HG02852 (cell line): ENCODE measurements around the gene CDH4.

ENCODE experiments used
- ATAC-seq: cut with Tn5 transposase; IDR thresholded peaks from one replicate; pipeline ENCODE4 v1.9.1; 2021; ENCODE audit warnings: mild to moderate bottlenecking, moderate library complexity; ENCODE audit not compliant: unreplicated experiment

Gene CDH4

DNA sequence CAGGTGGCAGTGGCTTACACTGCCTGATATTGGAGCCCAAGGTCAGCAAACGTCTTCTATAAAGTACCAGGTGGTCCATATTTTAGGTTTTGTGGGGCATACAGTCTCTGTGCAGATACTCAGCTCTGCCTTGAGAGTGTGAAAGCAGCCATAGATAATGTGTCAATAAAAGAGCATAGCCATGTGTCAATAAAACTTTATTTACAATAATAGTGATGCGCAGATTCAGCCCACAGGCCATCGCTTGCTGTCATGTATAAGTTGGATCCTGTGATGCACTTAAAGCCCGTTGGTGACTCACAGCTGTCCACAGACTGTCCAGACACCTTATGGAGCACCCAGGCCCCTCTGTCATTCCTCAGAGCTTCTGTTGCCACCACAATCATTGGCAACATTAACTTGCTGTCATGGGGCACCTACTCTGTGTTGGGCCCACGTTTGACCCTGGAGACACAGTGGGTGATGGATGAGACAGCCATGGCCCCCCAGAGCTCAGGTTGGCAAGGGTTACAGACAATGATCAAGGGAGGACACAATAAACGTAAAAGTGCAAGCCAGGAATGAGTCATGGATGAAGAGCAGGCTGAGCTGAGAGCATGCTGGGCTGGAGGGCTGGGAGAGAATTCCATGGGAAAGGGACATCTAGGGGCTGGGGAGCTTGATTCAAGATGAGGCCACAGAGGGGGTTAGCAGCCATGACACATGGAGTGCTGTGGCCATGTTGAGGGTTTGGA, 640.0 kb downstream of the CDH4 start:
- no peak for ATAC-seq

DNA sequence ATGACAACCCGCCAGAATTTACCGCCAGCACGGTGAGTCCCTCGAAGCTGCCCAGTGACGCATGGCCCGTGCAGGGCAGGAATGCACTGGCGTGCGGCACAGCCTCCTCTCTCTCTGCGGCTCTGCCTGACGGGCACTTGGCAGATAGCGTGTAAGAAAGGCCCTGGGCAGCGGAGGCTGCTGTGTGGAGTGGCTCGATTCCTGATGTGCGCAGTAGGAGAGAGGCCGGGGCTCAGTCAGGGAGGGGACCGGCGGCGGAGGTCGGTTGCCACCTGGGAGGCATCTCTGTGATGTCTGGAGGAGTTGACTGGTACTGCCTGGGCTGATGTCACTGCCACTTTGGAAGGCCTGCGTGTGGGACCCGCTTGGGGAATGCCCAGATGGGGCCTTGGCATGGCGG, 643.0 kb downstream of the CDH4 start:
- ATAC-seq: no peak

DNA sequence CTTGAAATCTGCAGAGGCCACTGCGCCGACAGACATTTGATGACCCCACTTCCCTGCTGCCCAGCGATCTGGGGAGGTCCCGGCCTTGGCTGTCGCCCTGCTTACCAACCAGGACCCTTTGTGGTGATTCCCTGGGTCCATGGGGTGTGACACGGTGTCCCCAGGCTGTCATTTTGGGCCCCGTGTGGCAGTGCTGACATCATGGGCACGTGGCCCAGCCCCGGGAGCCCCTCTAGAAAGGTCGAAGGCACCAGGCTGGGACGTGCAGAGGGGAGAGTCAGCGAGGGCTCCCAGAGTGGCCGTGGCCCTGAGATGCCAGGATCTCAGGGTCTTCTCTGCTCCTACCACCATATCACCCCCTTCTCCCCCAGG, 643.6 kb downstream of the CDH4 start:
- ATAC-seq: no peak

- no peak for ATAC-seq
Measured at GRCh38 chr20:61896058-61896961, 644.2 kb downstream of the CDH4 start.

DNA sequence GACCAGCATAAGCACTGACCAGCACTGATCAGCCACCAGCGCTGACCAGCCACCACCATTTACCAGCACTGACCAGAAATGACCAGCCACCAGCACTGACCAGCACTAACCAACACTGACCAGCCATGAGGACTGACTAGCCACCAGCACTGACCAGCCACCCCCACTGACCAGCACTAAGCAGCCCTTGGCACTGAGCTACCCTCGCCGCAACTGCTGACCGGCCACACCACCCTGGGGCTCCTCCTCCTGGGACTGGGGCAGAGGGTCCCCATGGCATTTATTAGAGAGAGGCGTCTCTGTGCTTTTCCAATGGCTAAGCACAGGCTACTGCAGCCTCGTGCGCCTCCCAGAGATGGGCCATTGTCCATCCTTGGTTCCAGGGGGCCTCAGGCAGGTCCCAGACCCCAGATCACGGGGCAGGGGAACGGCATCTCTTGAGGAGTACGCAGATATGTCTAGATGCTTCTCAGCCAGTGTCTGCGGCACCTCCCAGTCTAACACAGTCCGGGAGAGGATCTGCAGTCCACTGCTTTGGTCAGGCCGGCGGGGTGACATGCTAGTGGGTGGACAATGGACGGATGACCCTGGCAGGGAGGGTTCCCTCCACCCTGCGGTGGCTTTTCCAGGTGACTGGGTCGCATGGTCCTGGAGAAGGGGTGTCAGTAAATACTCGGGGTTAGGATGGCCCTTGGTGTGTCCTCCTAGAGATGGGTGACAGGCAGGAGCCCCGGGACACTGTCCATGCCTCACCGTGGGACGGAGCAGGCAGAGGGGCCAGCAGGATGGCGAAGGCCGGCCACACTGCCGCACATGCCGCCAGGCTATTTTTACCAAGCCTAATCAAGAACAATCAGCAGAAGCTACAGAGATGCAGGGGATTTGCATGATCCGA, 645.6 kb downstream of the CDH4 start:
- ATAC-seq: no peak

DNA sequence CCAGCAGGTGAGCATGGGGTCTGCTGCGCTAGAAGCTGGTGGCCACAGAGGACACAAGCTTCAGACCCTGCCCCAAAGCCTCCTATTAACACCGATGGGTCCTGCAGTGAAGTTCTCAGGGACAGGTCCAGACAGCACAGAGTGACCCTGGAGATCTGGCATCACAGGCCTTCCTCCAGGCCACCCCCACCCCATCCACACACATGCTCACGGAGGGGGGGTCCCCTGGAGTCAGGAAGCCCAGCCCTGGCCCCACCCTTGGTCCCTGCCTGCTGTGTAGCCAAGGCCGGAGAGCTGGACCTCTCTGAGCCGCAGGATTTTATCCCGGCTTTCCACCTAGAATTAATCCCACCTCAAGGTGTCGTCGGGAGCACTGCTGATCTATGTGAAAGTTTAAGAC, 646.3 kb downstream of the CDH4 start:
- no peak for ATAC-seq

GRCh38 chr20:61900011-61900944, 648.2 kb downstream of the CDH4 start:
- no peak for ATAC-seq

GRCh38 chr20:61900945-61901293, 648.9 kb downstream of the CDH4 start:
- no peak for ATAC-seq

GRCh38 chr20:61901392-61902220, 649.5 kb downstream of the CDH4 start:
- no peak for ATAC-seq

- no peak for ATAC-seq
Measured at GRCh38 chr20:61902221-61902869, 650.3 kb downstream of the CDH4 start.

DNA sequence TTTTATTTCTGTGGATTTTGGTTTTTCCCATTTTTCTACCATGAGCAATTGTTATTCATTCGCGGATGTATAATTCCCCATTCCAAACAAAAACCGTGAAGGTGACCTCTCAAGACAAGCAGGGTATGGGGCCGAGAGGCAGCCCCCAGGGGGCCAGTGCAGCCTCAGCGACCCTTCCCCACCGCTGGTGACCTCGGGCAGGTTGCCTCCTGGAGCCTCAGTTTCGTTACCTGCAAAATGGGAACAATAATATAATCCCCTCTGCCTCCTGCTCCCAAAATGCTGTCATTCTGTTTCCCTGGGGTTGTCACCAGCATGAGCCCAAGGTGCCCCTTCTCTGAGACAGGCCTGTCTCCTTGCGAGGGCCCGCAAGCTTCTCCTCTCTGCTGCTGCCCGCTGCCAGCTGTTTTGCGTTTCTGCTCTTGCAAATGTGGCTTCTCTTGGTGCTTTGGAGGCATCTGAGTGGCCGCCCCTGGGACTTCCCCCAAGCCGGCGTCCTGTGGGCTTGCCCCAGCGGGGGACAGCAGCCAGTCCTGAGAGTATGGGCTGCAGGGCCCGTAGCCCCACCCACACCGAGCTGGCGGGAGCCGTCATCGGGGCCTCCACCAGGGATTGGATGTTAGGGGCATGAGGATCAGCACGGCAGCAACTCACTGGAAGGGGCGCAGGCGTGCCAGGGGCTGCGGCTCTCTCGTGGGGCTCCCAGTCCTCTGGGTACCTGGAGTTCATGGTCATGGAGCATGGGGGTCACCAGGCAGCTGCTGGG, 651.7 kb downstream of the CDH4 start:
- ATAC-seq: no peak

GRCh38 chr20:61904456-61904855, 652.4 kb downstream of the CDH4 start:
- no peak for ATAC-seq

- no peak for ATAC-seq
Measured at GRCh38 chr20:61905781-61906523, 653.9 kb downstream of the CDH4 start.

GRCh38 chr20:61907081-61907891, 655.2 kb downstream of the CDH4 start:
- ATAC-seq: no peak

GRCh38 chr20:61908057-61909026, 656.3 kb downstream of the CDH4 start:
- ATAC-seq: no peak
